GM21529 (cell line): ENCODE measurements around the gene ACOT6.
A peak's percentile ranks its signal among the peaks of the same experiment; 100 is the strongest.
"Not testable (repeated sequence)": the region's sequence is repeated elsewhere in the genome, so short reads cannot be mapped to it uniquely, and the experiment has no call there.

Experiments
- ATAC-seq: cut with Tn5 transposase; IDR thresholded peaks from one replicate; pipeline ENCODE4 v1.9.1; 2021; ENCODE audit not compliant: unreplicated experiment

ACOT6 gene

GRCh38 chr14:73644531-73645247 is 32.4 kb downstream of the ACOT6 start, which contains the start of gene DNAL1:
Gene DNAL1, plus strand, starts transcription at chr14:73644986. Its CDS starts 54 bp downstream, at chr14:73645040.
- peak; percentile 97 for ATAC-seq

- no peak for ATAC-seq
These were observed 32.9 kb downstream of the ACOT6 start for GRCh38 chr14:73645248-73645610.

- no peak for ATAC-seq
These were observed 38.7 kb downstream of the ACOT6 start for GRCh38 chr14:73651005-73651404.

- no peak for ATAC-seq
These were observed 43.5 kb downstream of the ACOT6 start for GRCh38 chr14:73655851-73656250.

GRCh38 chr14:73659202-73659601 is 46.9 kb downstream of the ACOT6 start:
- ATAC-seq, result not testable (repeated sequence)

- no peak for ATAC-seq
These were observed 48.2 kb downstream of the ACOT6 start for GRCh38 chr14:73660511-73660910.

- no peak for ATAC-seq
These were observed 49.6 kb downstream of the ACOT6 start for GRCh38 chr14:73661872-73662271.

- ATAC-seq, result no peak
These were observed 50.2 kb downstream of the ACOT6 start for GRCh38 chr14:73662487-73662943.

- ATAC-seq, result no peak
These were observed 51.4 kb downstream of the ACOT6 start for GRCh38 chr14:73663548-73664212.

GRCh38 chr14:73665130-73665529 is 52.8 kb downstream of the ACOT6 start:
- ATAC-seq, result no peak

- no peak for ATAC-seq
These were observed 54.3 kb downstream of the ACOT6 start for GRCh38 chr14:73666583-73666982.

GRCh38 chr14:73667854-73668253 is 55.5 kb downstream of the ACOT6 start:
- no peak for ATAC-seq
